ENCODE measurements around the gene ZMAT5.

- TF ChIP-seq CTCF (IDR thresholded peaks at IDR 0.05) (no peak), POLR2A (IDR thresholded peaks at IDR 0.05) (no peak), POLR2AphosphoS5 (IDR thresholded peaks at IDR 0.05) (no peak), EP300 (IDR thresholded peaks at IDR 0.05) (no peak)
Measured at GRCh38 chr22:29780220-29780619, 13.4 kb upstream of the ZMAT5 start.
